Measurements from ENCODE around the gene PAX2.

PAX2 gene

DNA sequence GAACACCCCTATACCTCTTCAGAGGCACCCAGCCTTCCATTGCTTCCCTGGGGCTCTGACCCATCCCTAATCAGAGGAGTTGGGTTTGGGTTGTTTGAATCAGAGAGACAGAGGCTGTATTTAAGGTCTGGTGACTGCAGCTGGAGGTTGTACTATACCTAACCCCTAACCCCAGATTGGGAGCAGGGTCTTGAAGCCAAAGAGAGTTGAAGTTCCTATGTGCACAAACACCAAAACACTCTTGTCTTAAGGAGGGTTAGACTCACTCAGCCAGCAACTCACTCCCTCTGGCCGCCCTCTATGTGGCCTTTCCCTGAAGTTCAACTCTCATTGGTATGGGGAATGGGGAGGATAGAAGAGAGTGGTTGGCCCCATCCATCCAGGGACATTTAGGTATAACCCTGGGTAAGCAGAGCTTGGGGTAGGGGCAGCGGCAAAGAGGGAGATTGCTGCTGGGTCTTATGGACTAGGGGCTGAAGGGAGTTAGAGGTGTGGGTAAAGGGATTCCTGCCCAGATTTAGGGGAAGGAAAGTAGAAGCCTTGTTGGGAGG, 80.0 kb downstream of the PAX2 start:
- no peak for DNase-seq

DNA sequence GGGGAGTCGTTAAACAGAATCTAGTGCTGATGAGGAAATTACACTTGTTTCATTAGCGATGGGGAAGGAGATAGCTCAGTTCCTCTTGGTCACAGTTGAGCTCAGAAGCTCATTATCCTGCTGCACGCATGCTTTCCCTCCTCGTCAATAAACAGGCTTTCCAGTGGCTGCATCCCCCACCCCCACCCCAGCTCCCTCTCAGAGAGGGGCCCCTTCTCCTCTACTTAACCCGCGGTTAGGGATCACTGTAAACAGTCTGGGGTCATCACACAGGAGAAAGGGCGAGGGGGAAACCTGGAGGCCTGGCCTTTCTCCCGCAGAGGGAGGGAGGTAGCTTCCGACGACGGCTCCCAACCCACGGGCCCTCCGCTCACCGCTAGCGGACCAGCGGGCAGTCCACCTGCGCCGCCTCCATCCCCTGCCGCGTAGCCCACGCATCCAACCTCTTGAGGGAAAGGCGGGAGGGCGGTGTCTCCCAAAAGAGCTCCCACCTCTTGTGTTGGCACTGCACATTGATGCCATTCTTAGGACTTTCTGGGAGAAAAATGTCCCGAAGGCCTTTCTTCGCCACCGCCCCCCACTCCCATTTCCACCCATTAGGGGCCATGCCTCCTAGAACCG, 80.8 kb downstream of the PAX2 start:
- DNase-seq, result no peak

DNA sequence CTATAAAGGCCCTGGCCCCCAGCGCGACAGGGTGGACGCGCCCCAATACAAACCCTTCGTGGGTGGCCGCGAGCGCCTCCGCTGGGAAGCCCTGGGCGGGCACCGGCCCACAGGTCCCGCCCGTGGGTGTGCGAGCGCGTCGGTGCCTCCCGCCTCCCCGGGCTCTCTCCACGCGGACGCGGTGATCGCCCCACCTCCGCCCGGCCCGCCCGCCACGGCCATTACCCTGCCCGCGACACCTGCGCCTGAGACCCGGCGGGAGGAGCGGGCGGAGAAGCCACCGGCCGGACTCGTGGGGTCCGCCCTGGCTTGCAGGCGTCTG, 81.2 kb downstream of the PAX2 start:
- no peak for DNase-seq

DNA sequence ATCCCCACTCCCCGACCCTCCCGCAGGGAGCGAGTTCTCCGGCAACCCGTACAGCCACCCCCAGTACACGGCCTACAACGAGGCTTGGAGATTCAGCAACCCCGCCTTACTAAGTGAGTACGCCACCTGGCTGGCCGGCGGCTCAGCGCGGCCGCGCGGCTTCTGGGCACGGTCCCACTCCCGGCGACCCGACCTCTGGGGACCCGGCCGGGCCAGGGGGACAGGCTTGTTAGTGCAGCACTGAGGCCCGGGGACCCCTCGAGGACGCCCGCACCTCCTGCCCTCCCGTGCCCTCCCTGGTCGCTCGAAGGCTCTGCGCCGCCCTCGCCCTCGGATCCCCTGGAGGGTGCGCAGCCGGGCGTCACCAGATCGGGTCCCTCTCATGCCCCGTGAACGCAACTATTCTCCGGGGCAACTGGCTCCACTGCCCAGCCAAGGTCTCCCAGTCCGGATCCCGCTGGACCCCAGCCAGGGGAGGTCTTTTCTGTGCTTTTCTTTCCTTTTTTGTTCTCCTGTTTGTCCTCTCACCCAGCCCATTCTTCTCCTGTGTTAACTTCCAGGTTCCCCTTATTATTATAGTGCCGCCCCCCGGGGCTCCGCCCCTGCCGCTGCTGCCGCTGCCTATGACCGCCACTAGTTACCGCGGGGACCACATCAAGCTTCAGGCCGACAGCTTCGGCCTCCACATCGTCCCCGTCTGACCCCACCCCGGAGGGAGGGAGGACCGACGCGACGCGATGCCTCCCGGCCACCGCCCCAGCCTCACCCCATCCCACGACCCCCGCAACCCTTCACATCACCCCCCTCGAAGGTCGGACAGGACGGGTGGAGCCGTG, 81.8 kb downstream of the PAX2 start:
- DNase-seq, result no peak

DNA sequence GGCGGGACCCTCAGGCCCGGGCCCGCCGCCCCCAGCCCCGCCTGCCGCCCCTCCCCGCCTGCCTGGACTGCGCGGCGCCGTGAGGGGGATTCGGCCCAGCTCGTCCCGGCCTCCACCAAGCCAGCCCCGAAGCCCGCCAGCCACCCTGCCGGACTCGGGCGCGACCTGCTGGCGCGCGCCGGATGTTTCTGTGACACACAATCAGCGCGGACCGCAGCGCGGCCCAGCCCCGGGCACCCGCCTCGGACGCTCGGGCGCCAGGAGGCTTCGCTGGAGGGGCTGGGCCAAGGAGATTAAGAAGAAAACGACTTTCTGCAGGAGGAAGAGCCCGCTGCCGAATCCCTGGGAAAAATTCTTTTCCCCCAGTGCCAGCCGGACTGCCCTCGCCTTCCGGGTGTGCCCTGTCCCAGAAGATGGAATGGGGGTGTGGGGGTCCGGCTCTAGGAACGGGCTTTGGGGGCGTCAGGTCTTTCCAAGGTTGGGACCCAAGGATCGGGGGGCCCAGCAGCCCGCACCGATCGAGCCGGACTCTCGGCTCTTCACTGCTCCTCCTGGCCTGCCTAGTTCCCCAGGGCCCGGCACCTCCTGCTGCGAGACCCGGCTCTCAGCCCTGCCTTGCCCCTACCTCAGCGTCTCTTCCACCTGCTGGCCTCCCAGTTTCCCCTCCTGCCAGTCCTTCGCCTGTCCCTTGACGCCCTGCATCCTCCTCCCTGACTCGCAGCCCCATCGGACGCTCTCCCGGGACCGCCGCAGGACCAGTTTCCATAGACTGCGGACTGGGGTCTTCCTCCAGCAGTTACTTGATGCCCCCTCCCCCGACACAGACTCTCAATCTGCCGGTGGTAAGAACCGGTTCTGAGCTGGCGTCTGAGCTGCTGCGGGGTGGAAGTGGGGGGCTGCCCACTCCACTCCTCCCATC, 82.7 kb downstream of the PAX2 start:
- DNase-seq, result peak in 1 of 2 donors; percentile 21

DNA sequence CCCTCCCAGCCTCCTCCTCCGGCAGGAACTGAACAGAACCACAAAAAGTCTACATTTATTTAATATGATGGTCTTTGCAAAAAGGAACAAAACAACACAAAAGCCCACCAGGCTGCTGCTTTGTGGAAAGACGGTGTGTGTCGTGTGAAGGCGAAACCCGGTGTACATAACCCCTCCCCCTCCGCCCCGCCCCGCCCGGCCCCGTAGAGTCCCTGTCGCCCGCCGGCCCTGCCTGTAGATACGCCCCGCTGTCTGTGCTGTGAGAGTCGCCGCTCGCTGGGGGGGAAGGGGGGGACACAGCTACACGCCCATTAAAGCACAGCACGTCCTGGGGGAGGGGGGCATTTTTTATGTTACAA, 83.3 kb downstream of the PAX2 start:
- DNase-seq, result no peak

DNA sequence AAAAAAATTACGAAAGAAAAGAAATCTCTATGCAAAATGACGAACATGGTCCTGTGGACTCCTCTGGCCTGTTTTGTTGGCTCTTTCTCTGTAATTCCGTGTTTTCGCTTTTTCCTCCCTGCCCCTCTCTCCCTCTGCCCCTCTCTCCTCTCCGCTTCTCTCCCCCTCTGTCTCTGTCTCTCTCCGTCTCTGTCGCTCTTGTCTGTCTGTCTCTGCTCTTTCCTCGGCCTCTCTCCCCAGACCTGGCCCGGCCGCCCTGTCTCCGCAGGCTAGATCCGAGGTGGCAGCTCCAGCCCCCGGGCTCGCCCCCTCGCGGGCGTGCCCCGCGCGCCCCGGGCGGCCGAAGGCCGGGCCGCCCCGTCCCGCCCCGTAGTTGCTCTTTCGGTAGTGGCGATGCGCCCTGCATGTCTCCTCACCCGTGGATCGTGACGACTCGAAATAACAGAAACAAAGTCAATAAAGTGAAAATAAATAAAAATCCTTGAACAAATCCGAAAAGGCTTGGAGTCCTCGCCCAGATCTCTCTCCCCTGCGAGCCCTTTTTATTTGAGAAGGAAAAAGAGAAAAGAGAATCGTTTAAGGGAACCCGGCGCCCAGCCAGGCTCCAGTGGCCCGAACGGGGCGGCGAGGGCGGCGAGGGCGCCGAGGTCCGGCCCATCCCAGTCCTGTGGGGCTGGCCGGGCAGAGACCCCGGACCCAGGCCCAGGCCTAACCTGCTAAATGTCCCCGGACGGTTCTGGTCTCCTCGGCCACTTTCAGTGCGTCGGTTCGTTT, 83.9 kb downstream of the PAX2 start:
- DNase-seq, result no peak

DNA sequence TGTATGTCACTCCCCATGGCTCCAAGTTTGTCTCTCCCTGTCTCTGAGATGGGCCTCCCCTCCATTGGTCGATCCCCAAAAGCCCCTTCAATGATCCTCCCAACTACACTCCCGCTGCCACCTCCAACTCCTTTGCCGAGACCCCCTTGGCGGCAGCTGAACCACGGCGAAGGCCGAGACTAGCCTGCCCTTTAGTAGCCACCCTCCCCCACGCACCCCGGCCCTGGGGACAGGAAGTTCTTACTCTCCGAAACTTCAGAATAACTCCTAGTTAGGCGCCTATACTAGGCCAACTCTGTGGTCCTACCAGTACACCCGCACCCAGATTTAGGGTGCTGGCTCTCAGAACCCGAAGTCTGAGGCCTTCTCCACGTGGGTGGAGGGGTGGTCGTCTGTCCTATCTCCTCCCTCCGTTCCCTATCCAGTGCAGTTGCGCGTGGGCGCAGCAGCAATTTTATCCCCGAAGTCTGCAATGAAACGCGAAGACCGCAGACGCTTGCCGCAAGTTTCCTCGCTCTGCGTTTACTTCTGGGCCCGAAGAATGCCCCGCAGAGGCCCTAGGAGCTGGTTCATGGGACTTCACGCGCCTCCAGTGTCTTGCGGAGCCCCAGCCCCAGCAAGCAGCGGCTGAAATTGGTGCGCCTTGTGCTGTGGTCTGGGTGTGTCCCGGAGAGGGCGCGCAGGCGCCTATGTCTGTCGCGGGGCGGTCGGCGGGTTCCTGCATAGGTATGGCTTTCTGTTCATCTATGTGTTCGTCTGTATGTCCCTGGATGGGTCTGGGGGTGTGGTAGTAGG, 84.7 kb downstream of the PAX2 start:
- DNase-seq, result no peak

DNA sequence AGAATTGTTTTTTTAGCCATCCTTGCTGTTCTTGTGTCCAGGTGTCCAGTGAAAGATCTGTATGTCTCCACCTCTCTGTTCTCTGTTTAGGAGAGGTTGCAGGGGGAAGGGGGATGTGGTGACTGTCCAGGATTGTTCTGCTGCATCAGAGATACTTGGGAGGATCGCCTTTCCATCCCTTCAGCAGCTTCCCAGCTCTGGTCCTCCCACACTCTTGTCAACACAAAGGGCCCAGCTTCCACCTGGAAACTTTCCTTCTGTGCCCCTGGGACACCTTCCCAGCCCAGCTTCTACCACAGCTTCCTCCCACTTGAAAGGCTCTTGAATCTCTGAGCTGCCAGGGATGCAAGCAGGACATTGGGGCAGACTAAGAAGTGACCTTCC, 85.3 kb downstream of the PAX2 start:
- no peak for DNase-seq

DNA sequence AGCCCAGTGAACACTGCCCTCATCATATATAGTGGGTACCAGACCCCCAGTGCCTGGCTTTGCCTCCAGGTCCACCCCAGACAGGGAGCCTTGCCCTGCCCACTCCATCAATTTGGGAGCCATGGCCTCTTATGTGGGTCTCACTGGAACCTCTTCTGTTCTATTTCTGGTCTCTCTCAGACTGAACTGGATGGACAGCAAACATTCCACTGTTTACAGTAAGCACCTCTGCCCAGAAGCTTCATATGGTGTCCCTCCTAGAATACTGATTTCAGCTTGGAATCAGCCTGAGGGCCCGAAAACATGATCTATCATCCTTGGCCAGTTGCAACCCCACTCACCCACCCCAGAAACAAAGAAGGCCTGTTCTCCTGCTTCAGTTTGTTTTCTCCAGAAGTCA, 86.4 kb downstream of the PAX2 start:
- DNase-seq, result no peak

DNA sequence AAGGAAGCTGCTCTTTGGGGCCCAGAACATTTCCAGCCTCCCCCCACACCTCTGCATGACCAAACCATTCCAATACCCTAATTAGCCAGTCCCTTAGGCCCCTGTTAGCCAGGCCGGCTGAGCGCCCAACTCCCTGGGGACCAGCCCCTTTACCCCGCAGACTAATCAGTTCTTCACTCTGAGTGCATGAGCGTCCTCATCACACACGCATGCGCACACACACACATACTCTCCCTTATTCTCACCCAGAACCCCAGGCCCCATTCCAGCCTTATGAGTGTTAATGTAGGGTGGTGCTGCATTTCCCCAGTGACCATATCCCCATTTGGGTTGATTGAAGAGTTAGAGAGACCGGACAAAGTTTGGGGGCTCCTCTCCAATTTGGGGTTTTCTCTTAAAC, 90.4 kb downstream of the PAX2 start:
- DNase-seq, result no peak

DNA sequence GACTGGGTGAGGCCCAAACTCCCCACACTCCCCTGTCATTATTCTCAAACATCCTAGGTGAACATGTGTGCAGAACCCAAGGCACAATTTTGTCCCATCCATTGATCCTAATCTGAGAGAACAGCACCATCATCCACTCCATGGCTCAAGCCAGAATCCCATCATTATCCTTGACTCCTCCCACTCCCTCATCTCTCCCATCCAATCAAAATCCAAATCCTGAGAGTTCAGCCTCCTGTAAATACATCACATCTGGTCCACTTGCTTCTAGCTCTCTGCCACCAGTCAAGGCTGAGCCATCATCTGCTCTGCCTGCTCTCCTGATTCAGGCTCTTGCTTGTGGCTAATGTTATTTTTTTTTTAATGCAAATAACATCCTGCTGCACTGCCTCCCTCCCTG, 91.5 kb downstream of the PAX2 start:
- DNase-seq, result no peak

DNA sequence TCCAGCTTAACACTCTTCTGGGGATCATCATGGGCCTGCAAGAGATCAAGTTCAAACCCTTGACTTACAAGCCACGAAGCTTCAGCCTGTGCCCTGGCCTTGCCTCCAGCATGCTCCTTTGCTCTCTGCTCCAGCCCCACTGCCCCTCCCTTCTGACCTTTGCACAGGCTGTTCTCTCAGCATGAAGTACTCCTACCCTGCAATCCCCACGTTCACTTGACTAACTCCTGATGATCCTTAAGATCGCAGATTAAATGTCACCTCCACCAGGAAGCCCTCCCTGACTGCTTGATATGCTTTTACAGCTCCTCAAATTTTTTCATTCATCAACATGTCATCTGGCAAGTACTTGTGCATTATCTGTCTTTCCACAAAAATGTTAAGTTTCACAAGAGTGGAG, 91.9 kb downstream of the PAX2 start:
- no peak for DNase-seq

DNA sequence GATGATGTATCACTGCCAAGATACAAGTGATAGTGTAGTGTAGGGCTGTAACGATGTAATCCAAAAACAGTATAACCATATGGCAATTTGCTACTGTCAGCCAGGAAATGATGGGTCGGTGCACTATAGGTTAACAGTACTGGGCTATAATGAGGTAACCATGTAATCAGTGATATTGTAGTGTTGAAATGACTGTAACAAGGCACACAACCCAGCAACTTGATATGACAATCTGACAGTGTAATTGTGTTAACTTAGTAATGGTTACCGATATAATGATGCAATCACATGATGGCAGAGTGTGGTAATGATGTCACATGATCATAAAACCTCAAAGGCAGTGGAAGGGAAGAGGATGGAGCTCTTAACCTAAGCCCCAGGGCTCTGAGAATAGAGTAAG, 93.6 kb downstream of the PAX2 start:
- no peak for DNase-seq

DNA sequence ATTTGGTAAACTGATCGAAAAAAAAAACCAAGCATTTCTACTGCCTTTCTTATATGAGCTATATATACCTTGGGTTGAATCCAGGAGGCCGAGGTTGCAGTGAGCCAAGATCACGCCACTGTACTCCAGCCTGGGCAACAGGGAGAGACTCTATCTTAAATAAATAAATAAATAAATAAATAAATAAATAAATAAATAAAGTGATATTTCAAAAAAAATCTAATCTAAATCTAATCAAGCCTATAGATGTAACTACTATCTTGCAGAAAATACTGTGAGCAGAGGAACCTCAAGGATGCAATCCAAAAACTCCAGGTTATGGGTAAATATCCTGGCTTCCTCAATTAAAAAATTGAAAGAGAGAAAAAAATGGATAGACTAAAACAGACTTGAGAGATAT, 96.1 kb downstream of the PAX2 start:
- no peak for DNase-seq

DNA sequence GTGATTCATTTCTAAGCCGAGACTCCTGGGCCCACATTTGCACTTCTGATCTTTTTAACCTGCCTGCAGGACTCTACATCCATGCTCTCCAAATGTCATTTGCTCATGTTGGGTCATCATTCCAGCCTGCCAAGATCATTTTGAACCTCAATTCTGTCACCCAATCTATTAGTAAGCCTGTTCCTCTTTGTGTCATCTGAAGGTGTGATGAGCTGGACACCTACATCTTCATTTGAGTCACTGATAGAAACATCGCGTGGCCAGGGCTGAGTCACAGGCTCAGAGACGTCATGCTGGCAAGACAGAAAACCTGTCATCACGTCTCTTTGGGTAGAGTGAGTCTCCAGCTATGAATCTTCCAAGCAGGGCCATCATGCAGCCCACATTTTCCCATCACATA, 102.1 kb downstream of the PAX2 start:
- no peak for DNase-seq

DNA sequence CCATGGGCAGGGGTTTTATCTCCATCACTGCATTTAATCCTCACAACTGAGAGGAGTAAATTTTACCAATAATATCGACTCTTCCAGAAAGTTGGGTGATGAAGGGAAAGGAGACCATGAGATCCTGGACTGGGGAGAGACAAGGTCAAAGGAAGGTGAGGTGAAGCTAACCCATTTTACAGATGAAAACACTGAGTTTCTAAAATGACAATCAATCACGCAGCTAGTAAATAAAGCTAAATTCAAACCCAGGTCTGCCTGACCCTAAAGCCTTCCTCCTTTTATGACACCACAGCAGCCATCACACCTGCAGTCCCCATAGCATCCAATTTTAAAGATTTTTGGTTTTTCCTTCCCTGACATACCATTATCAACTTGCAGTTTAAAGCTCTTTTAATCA, 103.4 kb downstream of the PAX2 start:
- DNase-seq, result no peak

DNA sequence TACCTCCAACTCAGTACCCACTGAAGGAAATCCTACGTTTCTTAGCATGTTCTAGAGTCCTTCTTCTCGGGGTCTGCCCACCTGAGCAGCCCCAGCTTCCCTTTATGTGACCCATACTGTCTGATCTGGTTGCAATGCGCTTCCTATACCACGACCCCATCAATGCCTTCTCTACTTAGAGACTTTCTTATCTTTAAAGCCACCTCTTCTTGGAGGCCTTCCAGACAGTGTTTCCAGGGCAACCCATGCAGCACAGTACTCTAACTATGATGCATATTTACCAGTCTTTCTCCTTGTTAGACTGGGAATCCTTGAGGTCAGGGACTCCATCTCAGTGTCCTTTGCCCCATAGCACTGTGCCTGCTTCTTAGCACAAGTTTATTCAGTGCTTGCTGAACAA, 112.9 kb downstream of the PAX2 start:
- DNase-seq, result no peak

DNA sequence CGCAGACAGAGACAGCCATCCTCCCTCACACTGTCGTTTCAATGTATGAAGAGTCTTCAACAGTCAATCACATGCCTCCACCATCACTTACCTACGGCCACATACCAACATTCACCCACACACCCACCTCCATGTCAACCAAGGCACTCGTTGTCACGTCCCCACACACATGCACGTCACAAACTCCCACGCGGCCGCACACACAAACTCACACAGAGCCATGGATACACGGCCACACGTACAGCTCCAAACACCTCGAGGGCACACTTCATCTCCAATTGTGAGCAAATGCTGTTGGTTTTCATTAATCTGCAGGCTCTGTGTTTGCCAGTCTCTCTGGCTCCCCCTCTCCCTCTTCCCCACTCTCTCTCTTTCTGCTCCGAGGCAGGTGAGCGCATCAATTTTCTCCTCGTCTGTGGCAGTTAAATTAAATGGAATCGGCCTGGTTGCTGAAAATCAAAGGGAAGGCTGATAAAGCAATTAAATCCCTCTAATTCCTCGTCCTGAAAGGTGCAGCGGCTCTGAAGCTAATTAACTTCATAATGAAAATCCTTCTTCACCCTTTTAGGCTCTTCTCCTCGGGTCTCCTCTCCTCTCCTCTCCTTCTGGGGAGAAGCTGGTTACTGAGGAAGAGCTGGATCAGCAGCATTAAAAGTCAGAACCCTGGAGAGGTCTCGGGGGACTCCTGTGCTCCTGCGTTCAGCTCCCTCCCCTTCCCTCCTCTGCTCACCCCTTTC, 113.5 kb downstream of the PAX2 start:
- no peak for DNase-seq

DNA sequence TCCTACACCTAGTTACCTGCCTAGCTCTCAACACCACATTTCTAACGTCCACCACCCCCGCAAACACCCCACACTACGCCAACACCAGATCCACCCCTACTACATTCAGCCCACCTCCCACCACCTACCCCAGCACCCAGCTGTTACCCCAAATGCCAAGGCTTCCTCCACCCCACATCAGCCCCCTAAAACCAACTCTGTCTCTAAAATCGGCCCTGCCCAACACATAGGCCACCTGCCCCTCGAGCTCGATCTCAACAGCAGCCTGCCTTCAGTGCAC, 114.0 kb downstream of the PAX2 start:
- no peak for DNase-seq

DNA sequence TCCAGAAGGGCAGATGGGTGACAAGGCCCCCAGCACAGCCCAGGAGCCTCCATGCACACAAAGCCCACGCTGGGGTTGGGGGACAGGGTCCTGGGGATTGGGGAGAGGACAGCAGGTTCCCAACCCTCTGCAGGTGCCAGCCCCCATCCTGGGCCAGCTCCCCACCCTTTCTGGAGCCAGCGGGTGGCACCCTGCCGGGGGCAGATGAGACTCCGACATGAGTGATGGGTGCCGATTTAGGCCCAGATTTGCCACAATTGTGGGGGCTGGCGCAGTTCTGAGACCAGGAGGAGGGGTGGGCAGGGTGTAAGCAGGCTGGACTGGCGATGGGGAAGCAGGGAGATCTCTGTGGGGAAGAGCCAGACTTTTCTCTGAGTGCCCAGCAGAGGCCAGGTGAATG, 118.1 kb downstream of the PAX2 start:
- DNase-seq, result no peak

All from inflammatory macrophage treated with lipopolysaccharide for 1 hour (primary cell).